Forelimb muscle (tissue), 1 donor: ENCODE data around the gene GNB1L. TPM values are rescaled to one million over a fixed set of nuclear protein-coding genes. Genes with fewer than 3 reads are reported as not detected.

Experiments used
- DNase-seq: peaks from one replicate; pipeline ENCODE4 v3.0.0-alpha.2; 2013; ENCODE audit warnings: low read depth
- polyA plus RNA-seq: library from polyadenylated mRNA; unstranded; fragments of 120-200 nt; gene quantifications from one replicate; pipeline ENCODE4 v1.2.1, GENCODE V29; 2013; ENCODE audit not compliant: insufficient read length

The GNB1L gene
- polyA plus RNA-seq, 1 donor, result 3.9 TPM

- no peak for DNase-seq
Measured at GRCh38 chr22:19876314-19876940, 21.8 kb upstream of the GNB1L start.

- no peak for DNase-seq
Measured at GRCh38 chr22:19875531-19876313, 21.0 kb upstream of the GNB1L start.

GRCh38 chr22:19875061-19875530 lies 20.4 kb upstream of the GNB1L start:
- no peak for DNase-seq

GRCh38 chr22:19874307-19875060 lies 19.8 kb upstream of the GNB1L start:
- DNase-seq, result no peak

GRCh38 chr22:19873960-19874306 lies 19.3 kb upstream of the GNB1L start:
- no peak for DNase-seq

- DNase-seq, result no peak
Measured at GRCh38 chr22:19873138-19873959, 18.7 kb upstream of the GNB1L start.

GRCh38 chr22:19872779-19873137 lies 18.1 kb upstream of the GNB1L start:
- DNase-seq, result no peak

GRCh38 chr22:19871845-19872778 lies 17.4 kb upstream of the GNB1L start:
- no peak for DNase-seq

- no peak for DNase-seq
Measured at GRCh38 chr22:19871023-19871844, 16.6 kb upstream of the GNB1L start.

- DNase-seq, result no peak
Measured at GRCh38 chr22:19870153-19871022, 15.7 kb upstream of the GNB1L start.

- DNase-seq, result no peak
Measured at GRCh38 chr22:19869497-19870152, 15.0 kb upstream of the GNB1L start.

GRCh38 chr22:19868773-19869471 lies 14.2 kb upstream of the GNB1L start:
- no peak for DNase-seq

- no peak for DNase-seq
Measured at GRCh38 chr22:19868333-19868732, 13.7 kb upstream of the GNB1L start.

- no peak for DNase-seq
Measured at GRCh38 chr22:19867617-19868016, 12.9 kb upstream of the GNB1L start.

- no peak for DNase-seq
Measured at GRCh38 chr22:19866665-19867009, 12.0 kb upstream of the GNB1L start.

GRCh38 chr22:19865141-19865829 lies 10.6 kb upstream of the GNB1L start:
- DNase-seq, result no peak

GRCh38 chr22:19864538-19865106 lies 9.9 kb upstream of the GNB1L start:
- no peak for DNase-seq
